NCI-H2171 treated with DMSO at 0.1 percent for 48 hours (cell line): ENCODE results near the gene SMC4.
"Not testable (repeated sequence)": the region's sequence is repeated elsewhere in the genome, so short reads cannot be mapped to it uniquely, and the experiment has no call there.

ENCODE experiments used
- DNase-seq: peaks from one replicate; lab custom pipeline; 2025; lab: John Stamatoyannopoulos, UW

Gene SMC4

DNA sequence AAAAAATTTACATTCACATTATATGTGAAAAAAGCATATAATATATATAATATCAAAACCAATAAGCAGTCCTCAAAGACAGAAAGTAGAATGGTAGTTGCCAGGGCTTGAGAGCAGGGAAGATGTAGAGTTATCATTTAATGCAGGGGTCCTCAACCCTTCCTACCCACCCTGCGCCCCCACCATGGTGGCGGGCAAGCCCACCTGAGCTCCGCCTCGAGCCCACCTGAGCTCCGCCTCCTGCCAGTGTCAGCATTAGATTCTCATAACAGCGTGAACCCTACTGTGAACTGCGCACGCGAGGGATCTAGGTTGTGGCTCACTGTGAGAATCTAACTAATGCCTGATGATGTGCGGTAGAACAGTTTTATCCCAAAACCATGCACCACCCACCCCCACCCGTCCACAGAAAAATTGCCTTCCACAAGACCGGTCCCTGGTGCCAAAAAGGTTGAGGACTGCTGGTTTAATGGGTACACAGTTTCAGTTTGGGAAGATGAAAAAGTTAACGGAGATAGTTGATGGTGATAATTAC is 47.1 kb downstream of the SMC4 start:
- no peak for DNase-seq

DNA sequence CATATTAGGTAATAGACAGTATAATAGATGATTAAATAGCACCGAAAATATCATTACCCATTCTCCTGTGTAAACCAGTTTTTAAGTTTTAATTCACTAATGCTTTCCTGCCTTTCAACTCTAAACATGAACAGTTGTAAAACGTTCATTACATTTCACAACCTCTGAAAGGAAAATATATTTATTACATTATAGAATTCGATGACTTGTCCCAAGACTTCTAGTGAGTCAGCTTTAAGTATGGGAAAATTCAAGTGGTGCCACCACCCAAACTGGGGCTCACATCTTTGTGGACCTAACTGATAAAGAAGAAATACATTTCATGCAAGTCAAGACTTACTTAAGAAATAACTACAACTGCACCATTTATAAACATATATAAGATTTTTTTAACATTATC is 48.1 kb downstream of the SMC4 start:
- no peak for DNase-seq

DNA sequence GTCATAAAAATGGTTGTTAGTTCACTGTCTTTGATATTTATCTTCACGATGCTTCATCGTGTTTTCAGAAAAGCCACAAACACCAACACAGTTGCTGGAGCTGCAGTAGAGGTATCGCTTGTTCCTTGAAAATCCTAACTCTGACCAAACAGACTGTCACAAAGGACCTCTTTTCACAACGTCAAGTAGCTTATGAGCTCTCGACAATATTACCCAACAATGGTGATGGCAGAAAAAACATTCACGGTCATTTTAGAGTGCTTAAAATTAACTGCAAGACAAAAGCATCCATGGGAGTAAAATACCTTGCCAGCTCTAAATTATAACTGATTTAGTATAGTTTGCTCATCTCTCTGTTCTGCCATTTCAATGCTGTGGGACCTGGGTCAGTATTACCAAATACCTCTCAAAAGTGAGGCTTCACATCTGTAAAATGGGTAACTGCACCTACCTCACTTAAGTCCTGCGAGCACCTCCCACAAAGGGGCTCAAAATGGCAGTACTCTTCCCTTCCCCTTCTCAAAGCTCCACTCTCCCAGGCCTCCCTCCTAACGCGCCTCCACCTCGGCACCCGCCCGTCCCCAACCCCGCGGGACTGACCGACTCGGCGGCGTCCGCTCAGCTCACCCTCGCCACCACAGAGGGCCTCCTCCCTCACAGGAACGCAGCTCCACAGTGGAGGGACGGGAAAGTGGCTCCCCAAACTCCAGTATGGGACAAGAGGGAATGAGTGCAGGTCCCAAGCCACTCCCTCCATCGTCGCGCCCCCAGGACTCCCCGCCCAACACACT is 49.6 kb downstream of the SMC4 start:
- DNase-seq: no peak

DNA sequence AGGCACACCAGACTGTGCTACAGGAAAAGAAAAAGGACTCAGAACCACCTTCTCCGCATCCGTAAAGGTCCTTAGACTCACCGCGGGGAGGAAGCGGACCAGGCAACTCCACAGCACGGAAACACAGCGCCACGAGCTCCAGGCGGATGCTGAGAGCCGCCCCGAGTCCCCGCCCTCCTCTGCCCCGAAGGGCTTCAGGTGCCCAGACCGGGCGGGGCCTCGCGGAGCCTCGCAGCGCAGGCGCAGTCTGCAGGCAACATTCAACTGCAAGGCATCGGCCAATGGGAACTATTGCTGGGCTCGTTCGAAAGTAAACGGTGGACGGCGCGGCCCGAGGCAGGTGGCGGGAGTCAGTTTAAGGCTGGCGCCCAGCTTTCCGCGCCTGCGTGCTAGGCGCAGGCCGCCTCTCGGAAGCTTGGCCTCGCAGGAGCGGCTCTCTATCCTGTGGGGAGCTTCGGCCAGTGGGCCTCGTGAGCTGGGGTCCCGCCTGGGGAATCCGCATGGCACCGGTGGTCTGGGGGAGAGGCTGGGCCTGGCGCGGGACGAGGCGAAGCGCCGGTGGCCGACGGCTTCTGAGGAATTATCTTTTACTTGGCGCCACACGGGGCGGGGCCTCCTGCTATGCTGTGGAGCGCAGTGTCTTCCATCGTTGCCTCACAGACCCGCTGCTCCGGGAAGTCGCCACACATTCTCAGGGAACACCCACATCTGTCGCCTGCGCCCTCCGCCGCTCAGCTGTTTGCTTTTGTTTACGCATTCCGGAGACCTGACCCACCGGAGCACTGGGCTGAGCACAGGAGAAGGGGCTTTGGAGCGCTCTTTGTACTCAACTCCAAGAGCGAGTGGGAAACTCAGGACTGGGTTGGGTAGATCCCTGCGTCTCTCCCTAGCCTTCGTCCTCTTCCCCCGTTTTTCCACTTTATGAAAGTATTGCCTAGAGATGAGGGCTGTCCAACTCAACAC is 50.5 kb downstream of the SMC4 start, which contains the start of gene TRIM59:
Gene TRIM59, minus strand, starts transcription at position 151 of the 963 bp plus-strand sequence. CDS start 10,603 bp downstream, outside the sequence.
- DNase-seq: peak; percentile 10

DNA sequence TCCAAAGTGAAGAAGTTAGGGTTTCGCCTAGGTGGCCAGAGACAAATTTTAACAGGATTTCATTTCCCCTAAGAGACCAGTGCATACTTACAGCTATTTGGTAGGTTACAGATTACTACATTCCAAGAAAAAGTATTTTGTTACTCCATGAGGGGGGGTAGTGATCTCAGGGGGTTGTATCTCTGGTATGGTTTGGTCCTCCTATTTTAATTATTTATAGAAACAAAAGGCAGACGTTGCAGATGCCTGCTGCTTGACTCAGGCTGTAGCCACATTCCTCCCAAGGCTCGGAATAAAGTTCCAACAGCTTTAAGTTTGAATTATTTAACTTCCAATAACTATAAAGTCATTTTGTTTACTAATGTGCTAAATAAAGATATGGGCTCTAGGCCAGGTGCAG is 51.4 kb downstream of the SMC4 start:
- DNase-seq: no peak

DNA sequence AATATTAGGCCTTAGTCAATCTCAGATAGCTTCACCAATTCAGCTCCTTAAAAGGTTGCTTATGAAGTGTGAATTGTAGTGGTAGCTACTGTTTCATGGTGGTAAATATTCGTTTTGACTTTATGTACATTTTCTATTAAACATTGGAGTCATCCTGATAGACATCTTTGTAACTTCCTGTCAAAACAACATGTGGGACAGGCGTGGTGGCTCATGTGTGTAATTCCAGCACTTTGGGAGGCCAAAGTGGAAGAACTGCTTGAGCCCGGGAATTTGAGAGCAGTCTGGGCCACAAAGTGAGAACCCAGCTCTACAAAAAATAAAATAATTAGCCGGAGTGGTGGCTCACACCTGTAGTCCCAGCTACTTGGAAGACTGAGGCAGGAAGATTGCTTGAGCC is 52.2 kb downstream of the SMC4 start:
- no peak for DNase-seq

DNA sequence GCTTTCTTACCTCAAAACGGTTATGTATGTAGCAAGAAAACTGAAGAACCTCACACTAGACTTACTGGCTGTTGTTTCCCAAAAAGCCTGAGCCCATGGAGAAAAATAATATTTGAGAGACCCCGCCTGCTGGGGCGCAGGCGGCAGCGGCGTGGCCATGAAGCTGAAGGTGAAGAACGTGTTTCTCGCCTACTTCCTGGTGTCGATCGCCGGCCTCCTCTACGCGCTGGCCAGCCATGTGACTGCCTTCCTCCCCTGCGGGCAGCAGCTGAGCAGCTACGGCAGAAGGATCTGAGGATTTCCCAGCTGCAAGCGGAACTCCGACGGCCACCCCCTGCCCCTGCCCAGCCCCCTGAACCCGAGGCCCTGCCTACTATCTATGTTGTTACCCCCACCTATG is 52.8 kb downstream of the SMC4 start:
- not testable (repeated sequence) for DNase-seq

DNA sequence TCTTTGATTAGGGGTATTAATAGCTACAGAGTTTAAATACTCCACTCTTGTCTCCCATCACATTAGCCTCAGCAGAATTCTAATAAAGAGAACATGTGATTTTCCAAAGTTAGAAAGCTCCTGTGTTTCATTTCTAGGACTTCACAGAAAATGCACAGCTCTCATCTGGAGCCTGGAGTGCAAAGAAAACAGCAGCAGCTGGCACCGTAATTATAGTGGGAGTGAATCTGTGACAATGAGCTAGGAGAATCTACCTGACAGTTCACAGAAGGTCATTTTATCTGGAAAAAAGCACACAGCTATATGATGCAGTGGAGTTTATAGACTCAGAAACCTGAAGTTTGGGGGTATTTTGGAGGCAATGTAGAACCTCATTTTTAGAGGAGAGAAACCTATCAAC is 55.5 kb downstream of the SMC4 start:
- DNase-seq: peak; percentile 93

DNA sequence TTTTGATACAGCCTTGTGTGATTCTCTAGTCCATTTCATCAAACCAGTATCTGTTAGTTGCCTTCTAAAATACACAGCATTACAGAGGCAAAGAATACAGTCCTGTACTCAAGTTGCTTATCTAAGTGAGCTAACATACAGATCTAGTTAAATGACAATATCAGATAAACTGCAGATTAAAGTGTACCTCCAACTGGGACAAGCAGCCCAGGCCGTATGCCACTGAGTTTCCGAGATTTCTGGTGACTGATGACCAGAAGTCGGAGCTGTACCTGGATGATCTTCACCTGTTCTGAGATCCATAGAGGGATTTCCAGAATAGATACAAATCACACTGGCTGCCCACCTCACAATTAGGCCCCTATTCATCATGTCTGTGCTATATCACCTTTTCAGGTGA is 56.4 kb downstream of the SMC4 start:
- DNase-seq: peak; percentile 43

DNA sequence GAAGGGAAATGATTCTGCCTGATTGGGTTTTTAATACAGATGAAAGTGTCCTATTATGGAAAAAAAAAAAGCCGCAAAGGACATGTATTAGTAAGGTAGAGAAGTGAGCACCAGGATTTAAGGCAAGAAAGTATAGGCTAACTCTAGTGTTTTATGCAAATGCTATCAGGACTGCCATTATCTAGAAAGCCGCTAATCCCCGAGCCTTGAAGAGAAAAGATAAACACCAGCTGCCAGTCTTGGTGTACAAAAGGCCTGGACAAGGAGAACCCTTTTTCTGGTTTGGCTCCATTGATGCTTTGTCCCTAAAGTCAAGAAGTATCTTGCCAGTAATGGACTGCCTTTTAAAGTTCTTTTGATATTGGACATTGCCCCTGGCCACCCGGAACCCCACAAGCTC is 58.7 kb downstream of the SMC4 start:
- peak; percentile 29 for DNase-seq

DNA sequence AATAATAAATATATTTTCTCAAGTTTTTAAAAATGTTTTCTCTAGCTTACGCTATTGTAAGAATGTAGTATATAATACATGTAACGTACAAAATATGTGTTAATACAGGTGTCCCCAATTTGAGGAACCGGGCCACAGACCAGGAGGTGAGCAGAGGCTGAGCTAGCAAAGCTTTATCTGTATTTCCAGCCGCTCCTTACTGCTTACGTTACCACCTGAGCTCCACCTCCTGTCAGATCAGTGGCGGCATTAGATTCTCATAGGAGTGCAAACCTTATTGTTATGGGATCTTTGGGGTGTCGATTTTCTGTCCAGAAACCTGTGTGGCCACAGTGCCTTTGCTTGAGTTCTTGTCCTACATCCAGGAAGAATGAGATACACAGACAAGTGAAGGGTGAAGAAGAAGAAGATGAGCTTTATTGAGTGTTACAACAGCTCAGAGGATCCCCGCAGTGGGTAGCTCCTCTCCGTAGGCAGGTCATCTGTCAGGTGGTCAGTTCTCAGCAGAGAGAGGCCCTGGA is 60.1 kb downstream of the SMC4 start:
- no peak for DNase-seq

DNA sequence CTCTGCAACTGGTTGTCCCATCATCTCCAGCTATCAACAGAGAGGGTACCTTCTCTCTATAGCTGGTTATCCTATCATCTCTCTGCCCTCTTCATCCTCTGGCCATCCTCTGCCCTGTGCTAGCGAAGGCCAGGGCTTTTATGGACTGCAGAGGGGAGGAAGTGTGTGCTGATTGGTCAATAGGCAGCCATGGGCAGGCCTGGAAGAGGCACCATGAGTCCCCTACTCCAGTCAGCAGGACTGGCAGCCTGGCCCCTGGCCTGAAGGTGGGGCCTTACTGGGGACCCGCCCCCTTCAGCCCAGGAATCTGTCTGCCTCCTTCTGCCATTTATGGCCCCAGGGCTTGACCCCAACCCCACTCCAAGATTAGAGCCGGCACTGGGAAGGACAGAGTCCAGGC is 60.6 kb downstream of the SMC4 start:
- no peak for DNase-seq

DNA sequence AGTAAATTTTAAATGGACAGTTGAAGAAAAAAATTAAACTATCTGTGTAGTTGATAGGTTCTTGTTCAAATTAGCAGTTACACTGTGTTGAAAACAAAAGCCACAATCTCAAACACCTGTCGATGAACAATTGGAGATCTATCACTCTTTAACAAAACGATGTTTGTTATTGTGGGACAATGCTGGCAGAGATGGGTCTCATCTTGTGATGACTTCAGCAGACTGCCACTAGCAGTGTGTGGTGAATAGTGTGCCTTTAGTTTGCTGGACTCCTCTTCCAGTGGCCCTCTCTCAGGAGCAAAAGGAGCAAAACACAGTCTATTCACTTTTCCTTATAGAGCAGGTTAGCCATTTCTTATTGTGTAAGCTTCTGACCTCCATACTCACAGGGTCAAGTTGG is 64.9 kb downstream of the SMC4 start:
- no peak for DNase-seq

DNA sequence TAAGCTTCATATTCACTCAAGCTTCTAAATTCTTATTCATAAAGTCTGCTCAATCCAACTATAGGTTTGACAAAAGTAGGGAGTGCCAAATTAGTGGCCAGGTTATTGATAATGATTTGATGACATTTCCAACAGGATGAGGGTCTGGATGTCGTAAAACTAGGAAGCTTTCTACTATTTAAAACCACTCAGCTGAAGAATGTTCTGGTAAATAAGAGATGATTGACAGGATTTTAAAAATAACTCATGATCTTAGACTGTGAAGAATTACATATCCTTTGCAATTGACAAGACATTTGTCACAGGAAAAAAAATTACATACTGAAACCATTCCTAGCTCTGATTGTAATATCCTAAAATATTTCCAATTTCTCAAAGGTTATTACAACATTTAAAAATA is 65.5 kb downstream of the SMC4 start:
- DNase-seq: no peak

DNA sequence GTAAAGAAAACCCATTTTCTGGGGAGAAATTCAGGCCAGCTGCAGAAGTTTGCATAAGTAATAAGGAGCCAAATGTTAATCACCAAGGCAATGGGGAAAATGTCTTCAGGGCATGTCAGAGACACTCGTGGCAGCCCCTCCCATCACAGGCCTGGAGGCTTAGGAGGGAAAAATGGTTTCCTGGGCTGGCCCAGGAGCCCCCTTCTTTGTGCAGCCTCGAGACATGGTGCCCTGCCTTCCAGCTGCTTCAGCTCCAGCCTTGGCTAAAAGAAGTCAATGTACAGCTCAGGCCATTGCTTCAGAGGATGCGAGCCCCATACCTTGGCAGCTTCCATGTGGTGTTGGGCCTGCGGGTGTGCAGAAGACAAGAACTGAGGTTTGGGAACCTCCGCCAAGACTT is 70.7 kb downstream of the SMC4 start:
- DNase-seq: no peak

DNA sequence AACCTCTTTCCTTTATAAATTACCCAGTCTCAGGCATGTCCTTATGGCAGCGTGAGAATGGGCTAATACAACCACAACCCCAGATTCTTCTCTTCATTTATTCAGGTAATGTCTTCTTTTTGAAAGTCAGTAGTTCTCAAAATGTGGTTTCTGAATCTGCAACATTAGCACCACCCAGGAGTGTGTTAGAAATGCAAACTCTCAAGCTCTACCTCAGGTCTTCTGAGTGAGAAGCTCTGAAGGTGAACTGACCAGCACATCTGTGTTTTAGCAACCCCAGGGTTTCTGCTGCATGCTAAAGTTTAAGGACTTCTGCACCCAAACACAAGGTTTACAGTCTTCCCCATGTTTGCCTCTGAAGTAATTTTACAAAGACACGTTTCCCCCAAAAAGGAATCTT is 72.4 kb downstream of the SMC4 start:
- no peak for DNase-seq

DNA sequence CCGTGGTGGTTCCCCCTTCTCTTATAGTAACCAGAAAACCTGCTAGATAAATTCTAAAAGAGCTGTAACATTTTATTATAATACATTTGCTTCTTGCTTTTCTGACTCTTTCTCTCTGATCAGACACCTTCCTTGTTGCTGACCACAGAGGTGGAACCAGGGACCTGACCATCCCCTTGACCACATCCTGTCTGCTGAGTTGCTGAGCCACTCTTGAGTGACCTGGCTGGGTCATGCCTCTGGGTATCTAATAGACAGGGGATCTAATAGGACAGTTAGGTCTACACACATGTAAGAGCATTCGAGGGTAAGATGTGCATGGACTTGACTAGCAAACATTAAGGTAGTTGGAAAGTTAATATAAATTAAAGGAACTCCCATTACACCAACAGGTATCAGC is 72.9 kb downstream of the SMC4 start:
- DNase-seq: no peak

DNA sequence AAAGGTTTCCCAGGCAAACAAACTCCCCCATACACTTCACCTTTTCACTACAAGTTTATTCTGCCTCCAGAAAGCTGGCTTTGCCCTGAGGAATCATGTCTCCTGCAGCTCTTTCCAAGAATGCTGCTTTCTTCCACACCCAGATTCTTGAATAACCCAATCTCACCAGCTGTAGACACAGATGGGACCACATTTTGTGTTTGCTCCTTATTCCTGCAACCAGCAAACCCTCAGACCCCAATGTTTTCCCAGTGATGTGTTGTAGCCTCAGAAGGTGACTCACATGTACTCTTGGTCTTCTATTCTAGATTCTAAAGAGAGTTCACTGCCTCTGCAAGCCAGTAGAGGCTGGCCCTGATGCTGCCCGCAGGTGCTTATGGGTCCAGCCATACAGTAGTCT is 73.8 kb downstream of the SMC4 start:
- no peak for DNase-seq

DNA sequence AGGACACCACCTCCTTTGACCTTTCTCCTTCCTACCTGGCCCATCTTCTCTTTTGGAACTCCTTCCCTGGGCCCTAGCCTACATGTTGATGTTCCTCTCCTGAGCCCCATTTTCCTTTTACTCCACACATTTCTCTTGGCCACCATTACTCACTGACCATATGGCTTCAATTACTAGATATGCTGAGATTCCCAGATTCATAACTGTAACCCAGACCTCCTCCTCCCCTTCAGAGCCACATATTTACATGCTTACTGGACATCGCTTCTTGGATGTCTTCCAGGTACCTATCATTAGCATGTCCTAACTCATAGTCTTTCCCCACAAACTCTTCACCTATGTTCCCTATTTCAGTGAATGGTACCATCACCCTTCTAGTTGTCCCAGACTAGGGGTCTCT is 74.5 kb downstream of the SMC4 start:
- DNase-seq: no peak

DNA sequence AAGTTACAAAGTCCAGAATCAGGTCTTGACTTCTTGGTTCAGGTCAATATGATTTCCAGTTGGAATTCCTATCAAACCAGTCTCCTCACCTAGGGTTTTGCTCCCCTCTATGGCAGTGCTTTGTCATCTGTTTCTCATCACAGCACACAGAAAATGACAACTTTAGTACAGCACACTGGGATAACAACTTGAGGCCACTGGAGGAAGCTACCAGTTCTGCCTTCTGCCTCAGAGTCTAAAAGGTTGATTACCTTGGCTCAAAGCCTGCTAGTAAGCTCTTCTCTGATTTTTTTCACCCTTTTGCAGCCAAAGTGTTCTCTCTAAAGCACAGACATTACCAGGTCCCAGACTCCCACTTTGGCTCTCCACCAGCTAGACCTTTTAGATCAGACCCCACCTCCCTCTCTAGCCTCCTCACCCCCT is 75.0 kb downstream of the SMC4 start:
- no peak for DNase-seq

DNA sequence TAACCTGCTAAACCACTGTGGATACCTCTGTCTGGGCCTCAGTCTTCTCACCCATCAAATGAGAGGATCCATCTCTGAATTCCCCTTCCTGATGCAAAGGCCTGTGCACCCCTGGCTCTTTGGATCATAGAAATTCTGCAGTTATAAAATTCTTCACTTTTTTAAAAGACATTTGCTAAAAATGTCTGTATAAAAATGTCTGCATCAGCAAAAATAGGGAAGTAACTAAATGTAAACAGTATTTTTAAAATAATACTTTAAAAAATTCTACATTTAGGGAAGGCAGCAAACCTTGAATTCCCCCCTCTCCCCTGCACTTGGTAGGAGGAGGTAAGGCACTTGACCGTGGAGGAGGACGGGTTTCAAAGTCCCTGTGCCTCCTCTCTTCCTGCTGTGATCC is 75.7 kb downstream of the SMC4 start:
- DNase-seq: no peak

DNA sequence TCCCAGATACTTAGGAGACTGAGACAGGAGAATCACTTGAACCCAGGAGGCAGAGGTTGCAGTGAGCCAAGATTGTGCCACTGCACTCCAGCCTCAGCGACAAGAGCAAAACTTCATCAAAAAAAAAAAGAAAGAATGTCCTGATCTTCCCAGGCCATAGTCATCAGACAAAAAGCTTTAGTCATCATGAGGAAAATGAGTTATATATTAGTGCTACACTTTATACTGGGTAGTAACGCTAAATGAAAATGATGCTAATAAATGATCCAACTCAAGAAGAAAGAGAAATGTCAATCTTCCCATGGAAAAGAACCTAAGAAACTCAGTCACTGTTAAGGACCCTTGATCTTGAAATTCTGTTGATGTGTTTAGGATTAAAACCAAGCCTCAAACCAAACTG is 76.4 kb downstream of the SMC4 start:
- DNase-seq: no peak

DNA sequence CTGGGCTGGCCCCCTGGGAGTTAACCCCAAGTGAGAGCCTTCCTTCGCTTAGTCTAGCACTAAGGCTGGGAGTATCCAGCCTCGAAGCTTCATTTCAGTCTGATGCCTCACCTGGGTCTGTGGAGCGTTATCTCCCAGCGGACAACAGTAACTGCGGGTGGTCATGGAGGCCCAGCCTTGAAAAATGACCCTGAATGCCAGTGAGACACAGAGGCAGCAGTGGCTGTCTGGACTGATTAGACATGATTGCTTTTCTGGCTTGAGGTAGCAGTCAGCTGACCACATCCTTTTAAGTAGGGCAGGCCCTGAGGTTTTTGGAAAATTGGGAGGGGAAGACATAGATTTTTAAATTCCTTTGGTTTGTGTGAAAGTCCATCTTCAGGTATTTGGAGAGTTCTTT is 78.3 kb downstream of the SMC4 start:
- no peak for DNase-seq
